ENCODE results near the gene RBM18. TPM values are rescaled to one million over a fixed set of nuclear protein-coding genes. Genes with fewer than 3 reads are reported as not detected.

RBM18 gene
- total RNA-seq, 1 donor from 2014 or later = 21.1 TPM

- TF ChIP-seq CTCF (IDR thresholded peaks at IDR 0.05; ENCODE audit: insufficient read depth, low read length, poor library complexity, severe bottlenecking) = no peak
- H3K36me3 ChIP-seq (ENCODE audit: control insufficient read depth, insufficient read depth, low read length) = no peaks in the 10 kb centered on the region
- H3K4me3 ChIP-seq (ENCODE audit: low read depth, low read length) = no peak overlapping the region
- peaks cover 72% of the 10 kb centered on the region for H3K27me3 ChIP-seq (ENCODE audit: control insufficient read depth, insufficient read depth, low read length)
- DNase-seq (ENCODE audit: low read depth) = no peak
Measured at GRCh38 chr9:122213102-122213588, 51.5 kb downstream of the RBM18 start.

GRCh38 chr9:122212473-122213004, 52.1 kb downstream of the RBM18 start:
- no peaks in the 10 kb centered on the region for H3K36me3 ChIP-seq (ENCODE audit: control insufficient read depth, insufficient read depth, low read length)
- no peak overlapping the region for H3K4me3 ChIP-seq (ENCODE audit: low read depth, low read length)
- TF ChIP-seq CTCF (IDR thresholded peaks at IDR 0.05; ENCODE audit: insufficient read depth, low read length, poor library complexity, severe bottlenecking) = no peak
- DNase-seq (ENCODE audit: low read depth) = no peak
- peaks cover 69% of the 10 kb centered on the region for H3K27me3 ChIP-seq (ENCODE audit: control insufficient read depth, insufficient read depth, low read length)

- H3K27me3 ChIP-seq (ENCODE audit: control insufficient read depth, insufficient read depth, low read length) = peaks cover 54% of the 10 kb centered on the region
- DNase-seq (ENCODE audit: low read depth) = no peak
Measured at GRCh38 chr9:122209451-122209850, 55.2 kb downstream of the RBM18 start.

GRCh38 chr9:122207096-122207495, 57.5 kb downstream of the RBM18 start:
- no peak overlapping the region for H3K4me3 ChIP-seq (ENCODE audit: low read depth, low read length)
- TF ChIP-seq CTCF (IDR thresholded peaks at IDR 0.05; ENCODE audit: insufficient read depth, low read length, poor library complexity, severe bottlenecking) = no peak
- H3K36me3 ChIP-seq (ENCODE audit: control insufficient read depth, insufficient read depth, low read length) = no peaks in the 10 kb centered on the region
- DNase-seq (ENCODE audit: low read depth) = no peak
- peaks cover 31% of the 10 kb centered on the region for H3K27me3 ChIP-seq (ENCODE audit: control insufficient read depth, insufficient read depth, low read length)

More at GRCh38 chr9:122209451-122209850, 55.2 kb downstream of the RBM18 start:
- Histone ChIP-seq H3K36me3 (ENCODE audit: control insufficient read depth, insufficient read depth, low read length) (no peaks in the 10 kb centered on the region), H3K4me3 (ENCODE audit: low read depth, low read length) (no peak overlapping the region)
- TF ChIP-seq CTCF (IDR thresholded peaks at IDR 0.05; ENCODE audit: insufficient read depth, low read length, poor library complexity, severe bottlenecking) = no peak

GRCh38 chr9:122206118-122207046, 58.3 kb downstream of the RBM18 start:
- no peak for TF ChIP-seq CTCF (IDR thresholded peaks at IDR 0.05; ENCODE audit: insufficient read depth, low read length, poor library complexity, severe bottlenecking)
- Histone ChIP-seq H3K4me3 (ENCODE audit: low read depth, low read length) (no peak overlapping the region), H3K27me3 (ENCODE audit: control insufficient read depth, insufficient read depth, low read length) (peaks cover 23% of the 10 kb centered on the region), H3K36me3 (ENCODE audit: control insufficient read depth, insufficient read depth, low read length) (no peaks in the 10 kb centered on the region)
- peak; percentile 44 for DNase-seq (ENCODE audit: low read depth)

All from kidney epithelial cell (primary cell).